Hematopoietic multipotent progenitor cell treated with erythropoietin and hydrocortisone succinate and interleukin-3 and kit ligand, for 15 days (in vitro differentiated cells): ENCODE measurements around the gene PNPLA1.

Experiments
- DNase-seq: peaks from one replicate; pipeline ENCODE4 v3.0.0-alpha.2; 2015; ENCODE audit warnings: low spot score

PNPLA1 gene, protein sequence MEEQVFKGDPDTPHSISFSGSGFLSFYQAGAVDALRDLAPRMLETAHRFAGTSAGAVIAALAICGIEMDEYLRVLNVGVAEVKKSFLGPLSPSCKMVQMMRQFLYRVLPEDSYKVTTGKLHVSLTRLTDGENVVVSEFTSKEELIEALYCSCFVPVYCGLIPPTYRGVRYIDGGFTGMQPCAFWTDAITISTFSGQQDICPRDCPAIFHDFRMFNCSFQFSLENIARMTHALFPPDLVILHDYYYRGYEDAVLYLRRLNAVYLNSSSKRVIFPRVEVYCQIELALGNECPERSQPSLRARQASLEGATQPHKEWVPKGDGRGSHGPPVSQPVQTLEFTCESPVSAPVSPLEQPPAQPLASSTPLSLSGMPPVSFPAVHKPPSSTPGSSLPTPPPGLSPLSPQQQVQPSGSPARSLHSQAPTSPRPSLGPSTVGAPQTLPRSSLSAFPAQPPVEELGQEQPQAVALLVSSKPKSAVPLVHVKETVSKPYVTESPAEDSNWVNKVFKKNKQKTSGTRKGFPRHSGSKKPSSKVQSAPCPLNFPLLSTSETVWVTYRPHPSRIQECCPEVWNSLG

DNA sequence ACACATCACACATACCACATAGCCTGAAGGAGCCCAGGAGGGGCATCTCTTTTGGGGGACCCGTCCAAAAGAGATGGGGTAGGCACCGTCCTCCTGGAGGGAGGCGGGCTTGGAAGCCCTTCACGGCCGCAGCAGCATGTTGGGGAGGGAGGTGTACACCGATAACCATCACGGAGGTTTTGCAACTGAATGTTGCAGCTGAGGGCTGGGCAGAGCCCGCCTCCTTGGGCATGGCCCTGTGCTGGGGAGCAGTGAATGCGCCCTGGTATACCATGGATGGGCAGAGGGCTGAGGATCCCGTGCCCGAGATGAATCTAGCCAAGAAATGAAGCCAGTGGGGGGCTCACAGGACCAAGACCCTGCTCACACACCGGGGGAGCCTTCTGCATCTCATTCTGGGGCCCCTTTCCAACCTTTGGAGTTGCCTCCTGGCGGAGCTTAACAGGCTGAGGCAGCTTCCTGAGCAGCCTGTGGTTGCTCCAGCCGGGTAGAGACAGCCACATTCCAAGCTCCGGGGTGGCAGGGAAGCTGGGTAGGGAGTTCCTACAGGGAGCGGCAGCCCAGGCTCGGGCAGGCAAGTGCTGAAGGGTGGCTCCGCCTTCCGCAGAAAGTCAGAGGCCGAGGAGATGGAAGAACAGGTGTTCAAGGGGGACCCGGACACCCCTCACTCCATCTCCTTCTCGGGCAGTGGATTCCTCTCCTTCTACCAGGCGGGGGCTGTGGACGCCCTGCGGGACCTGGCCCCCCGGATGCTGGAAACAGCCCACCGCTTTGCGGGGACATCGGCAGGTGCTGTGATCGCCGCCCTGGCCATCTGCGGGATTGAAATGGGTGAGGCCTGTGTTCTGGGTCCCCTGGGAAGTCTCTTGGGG, at the start of gene PNPLA1:
PNPLA1 (plus strand) TSS at position 227 of the 872 bp plus-strand sequence; CDS start at position 627, 400 bp downstream.
- no peak for DNase-seq

DNA sequence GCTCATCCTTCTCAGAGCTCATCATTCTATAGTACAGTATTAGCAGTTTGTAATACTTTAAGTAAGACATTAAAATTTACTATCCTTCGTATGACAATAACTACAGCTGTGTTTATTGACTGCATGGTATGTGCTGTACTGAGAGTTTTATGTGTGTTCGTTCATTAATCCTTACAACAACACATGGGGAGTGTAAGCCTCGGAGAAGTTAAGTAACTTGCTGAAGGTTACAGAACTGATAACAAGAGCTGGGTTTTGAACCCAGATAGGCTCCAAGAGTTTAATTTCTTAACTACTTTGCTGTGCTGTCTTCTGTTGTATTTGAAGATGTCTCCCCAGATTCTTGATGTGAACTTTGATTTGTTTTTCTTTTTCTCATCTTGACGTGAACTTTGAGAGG, 49.6 kb upstream of the PNPLA1 start:
- no peak for DNase-seq

DNA sequence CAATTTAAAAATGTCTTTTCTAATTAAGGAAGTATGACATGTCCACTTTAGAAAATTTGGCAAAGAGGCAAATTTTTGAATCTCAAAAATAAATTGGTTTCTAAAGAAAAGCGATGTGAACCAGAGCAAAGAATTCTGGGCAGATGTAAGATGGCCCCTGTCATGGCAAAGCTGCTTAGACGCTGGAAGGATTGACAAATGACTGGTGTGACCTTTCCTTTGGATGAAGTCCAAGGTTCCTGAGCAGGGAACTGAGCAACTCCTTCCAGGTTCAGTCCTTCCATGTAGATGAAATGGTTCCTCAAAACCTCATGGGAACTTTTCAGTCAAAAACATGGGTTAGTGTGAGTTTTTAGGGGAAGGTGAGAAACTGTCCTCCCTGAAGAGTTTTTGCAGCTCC, 48.2 kb upstream of the PNPLA1 start:
- no peak for DNase-seq

DNA sequence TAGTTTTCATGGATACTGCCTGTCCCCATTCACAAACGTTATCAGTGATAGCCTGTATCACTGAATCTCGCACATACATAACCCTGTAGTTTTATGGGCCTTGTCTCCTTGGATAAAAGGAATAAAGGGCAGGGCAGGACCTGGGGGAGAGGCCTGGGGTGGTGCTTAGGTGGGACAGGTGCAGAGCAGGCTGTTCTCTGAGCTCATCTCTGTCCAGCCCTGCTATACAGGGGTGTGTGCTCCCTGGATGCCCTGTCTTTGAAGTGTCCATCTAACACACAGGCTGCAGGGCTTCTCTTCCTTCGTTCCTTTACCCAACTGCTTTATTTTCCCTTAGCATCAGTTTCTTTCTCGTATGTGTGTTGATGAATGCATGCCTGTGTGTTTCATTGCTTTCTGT, 46.9 kb upstream of the PNPLA1 start:
- DNase-seq, result no peak

DNA sequence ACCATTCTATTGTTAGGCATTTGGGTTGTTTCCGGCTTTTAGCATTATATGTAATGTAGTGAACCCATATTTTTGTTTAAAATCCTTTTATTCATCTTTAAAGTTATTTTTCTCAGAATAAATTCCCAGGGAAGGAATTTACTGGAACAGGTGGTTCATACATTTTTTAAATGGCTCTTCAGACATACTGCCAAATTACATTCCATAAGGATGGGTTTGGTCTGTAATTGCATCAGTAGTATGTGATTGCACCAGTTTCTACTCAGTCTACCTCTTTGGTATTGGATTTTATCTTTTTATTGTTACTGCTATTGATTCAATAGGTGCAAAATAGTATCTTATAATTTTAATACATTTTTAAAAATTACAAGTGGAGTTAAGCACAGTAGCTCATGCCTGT, 46.2 kb upstream of the PNPLA1 start:
- DNase-seq, result no peak

DNA sequence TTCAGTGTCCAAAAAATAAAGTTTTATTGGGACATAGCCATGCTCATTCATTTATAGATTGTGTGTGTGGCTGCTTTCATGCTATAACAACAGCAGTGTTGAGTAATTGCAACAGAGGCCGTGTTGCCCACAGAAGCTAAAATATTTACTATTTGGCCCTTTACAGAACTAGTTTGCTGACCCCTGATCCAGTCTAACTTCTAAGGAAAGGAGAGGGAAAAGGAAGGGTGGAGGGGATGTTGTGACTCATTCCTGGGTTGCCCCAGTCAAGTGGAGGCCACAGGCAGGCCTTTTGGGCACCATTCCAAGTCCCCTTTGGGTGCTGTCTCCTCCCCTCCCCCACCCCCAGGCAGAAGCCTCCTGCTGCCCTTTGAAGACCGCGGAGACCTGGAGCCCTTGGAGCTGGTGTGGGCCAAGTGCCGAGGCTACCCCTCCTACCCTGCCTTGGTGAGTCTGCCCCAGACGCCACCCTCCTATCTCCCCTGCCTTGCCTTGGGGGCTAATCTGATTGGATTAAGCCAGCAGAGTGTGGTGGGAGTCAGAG, 44.9 kb upstream of the PNPLA1 start:
- peak; percentile 66 for DNase-seq

DNA sequence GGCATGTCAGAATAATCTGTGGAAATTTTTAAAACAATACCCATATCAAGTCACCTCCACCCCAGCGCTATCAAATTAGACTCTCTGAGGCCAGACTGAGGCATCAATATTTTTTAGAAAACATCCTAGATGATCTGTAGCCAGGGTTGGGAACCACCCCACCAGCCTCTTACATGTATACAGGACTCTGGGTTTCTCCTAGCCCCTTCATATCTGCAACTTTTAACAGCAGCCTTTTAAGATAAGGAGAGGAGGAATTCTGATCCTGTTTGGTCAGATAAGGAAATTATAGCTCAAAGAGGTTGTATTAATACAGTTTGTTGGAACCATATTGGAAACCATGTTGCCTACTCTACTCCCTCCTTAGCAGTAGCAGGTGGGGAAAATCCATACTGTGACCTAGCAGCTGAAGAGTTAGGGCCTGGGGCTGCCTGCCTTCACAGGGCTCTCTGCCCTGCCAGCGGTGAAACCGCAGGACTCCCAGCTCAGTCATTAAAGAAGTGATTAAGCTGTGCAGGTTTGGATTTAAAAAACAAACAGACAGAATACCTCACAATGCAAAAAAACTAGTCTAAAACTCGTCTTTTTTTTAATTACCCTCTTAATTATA, 43.3 kb upstream of the PNPLA1 start:
- DNase-seq, result peak; percentile 34

DNA sequence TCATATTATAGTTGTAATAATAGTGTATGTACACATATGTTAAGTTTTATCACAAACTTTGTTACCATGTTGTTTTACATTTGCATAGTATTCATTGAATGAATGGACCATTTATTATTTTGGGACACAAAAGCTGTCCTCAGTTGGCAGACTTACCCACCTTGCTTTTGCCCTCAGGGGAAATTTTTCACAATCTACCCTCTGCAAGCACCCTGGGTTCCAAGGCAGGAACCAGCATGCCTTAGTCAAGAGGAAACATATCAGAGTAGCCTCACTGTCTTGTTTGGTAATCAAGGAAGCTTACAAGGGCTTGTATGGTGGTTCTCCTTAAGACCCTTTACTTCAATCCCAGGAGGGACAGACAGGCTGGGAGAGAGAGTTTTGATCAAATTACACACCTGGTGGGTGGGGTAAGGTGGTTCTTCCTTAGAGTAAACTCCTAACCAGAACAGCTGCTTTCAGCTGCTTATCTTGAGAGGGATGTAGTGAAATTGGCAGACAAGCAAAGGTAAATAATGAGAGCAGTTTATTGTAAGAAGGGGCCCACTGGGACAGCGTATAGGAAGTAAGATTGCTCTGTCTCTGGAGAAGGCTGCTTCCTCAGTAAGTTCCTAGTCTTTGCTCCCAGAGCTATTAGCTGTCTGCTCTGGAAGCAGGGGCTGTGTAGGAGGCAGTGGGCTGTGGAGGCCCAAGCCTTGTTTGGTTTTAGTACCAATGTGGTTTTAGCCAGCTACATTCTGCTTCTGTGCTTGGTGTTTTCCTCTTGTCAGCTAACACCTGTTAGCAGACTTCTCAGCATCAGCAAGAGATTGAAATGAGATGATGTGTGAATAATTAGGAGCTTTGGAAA, 42.3 kb upstream of the PNPLA1 start:
- DNase-seq, result peak; percentile 40

DNA sequence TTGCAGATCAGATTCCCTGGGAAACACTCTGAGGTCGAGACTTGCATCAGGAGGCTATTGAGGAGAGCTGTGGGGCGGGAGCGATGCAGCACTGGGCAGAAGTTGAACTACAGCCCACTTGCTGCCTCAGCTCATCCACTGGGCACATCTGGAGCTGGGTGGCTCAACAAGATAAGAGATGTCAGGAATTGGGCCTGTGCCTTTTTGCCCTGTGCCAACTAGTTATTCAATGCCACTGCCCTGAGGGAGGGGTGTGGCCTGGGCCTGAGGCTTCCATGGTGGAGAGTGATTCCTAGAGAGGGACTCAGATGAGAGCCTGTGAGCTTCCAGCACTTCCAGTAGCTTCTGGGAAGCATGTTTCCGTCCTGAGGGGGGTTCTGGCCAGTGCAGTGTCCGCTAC, 40.6 kb upstream of the PNPLA1 start:
- peak; percentile 86 for DNase-seq

DNA sequence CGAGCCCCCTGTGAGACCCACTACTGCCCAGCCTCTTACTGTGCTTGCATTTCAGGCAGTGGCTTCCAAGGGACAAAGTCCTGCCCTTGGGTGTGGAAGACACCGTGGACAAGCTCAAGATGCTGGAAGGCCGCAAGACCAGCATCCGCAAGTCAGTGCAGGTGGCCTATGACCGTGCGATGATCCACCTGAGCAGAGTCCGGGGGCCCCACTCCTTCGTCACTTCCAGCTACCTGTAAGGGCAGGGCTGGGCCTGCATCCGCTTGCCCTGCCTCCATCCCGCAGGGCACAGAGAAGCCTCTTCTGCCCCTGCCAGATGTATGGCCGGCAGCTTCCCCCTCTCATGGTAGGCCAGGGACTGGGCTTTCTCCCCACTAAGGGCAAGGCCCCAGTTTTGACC, 39.5 kb upstream of the PNPLA1 start:
- DNase-seq, result no peak

DNA sequence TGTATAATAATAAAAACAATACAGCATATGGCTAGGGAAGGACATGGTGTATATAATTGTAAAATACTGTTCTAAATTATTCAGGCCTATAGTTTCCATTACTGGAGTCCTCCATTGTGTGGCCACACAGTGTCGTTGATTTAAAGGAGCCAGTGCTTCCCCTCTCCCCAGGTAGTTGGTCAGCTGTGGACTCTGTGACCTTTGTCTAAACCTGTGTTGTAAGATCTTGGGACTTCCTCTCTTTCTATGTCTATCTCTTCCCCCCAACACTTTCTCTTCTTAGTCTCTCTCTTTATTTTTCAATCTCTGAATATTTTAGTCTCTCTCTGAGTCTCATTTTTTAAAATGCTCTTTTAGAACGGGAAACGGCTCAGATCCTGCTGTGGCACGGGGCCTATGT, 37.7 kb upstream of the PNPLA1 start:
- DNase-seq, result no peak

DNA sequence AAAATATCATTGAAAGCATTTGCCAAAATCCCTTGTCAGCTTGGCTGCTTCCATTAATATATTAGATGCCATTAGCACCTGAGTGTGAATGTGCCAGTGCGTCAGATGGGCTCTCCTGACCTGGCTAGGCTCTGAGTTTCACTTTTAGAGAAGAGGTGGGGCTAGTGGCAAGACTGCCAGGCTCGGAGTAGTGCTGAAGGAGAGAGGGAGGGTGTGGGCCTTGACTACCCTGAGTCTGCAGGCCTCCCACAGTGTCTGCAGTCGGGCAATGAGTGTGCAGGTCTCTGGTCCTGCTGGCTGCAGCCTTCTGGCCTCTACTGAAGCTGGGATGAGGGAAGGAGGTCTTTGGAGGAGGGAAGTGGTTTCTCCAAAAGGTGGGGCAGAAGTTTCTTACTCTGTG, 34.6 kb upstream of the PNPLA1 start:
- DNase-seq, result peak; percentile 71

DNA sequence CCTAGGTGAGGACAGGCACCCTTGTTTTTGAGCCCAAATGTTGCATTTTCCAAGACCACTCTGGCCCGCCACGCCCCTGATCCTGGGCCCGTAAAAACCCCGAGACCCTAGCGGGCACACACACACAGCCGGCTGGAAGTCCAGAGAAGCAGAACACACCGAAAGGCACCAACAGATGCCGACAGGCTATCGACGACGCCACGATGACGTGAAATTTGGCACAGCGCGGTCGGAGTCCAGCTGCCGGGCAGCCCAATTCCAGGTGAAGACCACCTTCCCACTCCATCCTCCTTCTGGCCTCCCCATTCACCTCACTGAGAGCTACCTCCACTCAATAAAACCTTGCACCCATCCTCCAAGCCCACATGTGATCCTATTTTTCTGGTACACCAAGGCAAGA, 34.0 kb upstream of the PNPLA1 start:
- DNase-seq, result no peak

DNA sequence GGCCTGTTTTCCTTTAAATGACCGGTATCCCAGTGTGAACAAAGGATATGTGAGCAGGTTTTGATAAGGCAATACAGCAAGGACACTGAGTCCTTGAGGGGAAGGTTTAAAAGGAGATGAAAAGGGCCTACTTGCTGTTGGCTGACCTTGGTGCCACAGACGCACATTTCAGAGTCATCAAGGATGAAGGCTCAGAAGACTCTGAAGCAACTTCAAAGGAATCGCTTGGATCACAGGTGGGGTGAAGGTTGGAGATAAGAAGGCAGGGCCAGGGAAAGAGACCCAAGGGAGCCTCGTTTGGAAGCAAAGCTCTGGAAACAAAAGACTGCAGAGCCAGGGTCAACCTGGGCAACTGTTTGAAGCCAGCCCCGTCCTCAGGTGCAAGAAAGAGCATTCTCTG, 30.1 kb upstream of the PNPLA1 start:
- no peak for DNase-seq

DNA sequence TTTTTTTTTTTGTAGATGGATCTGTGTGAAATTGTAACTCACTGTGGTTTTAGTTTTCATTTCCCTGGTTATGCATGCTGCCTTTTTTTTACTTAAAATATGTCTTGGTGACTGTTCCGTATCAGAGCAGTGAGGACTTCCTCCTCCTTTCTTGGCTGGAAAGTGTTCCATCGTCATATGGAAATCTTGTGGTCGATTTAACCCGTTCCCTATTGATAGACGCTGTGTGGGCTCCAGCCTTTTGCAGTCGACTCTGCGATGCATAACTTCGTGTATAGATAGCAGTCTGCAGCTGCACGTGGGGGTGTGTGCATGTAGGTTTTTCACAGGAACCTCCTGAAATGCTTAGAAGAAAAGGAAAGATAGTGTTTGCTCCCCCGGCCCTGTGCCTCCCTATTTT, 28.1 kb upstream of the PNPLA1 start:
- no peak for DNase-seq

DNA sequence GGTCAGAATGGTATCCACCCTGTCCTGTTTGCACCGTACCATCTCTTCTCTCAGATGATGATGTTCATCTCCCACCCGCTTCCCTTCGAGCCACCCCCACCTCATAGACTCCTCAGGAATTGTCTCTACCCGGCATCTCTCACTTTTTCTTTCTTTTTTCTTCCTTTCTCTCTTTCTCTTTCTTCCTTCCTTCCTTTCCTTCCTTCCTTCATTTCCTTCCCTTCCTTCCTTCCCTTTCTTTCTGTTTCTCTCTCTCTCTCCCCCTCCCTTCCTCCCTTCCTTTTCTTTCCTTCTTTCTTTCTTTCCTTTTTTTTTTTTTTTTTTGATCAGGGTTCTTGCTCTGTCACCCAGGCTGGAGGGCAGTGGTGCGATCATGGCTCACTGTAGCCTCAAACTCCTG, 27.7 kb upstream of the PNPLA1 start:
- no peak for DNase-seq

DNA sequence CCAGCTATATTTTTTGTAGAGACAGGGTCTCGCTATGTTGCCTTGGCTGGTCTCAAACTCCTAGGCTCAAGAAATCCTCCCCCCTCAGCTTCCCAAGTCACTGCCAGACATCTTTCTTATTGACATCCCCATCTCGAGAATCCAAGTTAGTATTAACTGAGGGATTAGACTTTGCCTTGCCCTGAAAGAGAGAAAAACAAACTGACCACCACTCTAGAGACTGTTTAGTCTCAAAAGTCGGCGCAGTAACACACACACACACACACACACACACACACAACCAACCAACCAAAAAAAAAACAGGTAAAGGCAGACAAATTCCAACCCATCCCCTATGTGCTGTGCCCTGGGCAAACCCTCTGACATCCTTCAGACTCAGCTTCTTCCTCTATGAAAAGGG, 27.2 kb upstream of the PNPLA1 start:
- no peak for DNase-seq

DNA sequence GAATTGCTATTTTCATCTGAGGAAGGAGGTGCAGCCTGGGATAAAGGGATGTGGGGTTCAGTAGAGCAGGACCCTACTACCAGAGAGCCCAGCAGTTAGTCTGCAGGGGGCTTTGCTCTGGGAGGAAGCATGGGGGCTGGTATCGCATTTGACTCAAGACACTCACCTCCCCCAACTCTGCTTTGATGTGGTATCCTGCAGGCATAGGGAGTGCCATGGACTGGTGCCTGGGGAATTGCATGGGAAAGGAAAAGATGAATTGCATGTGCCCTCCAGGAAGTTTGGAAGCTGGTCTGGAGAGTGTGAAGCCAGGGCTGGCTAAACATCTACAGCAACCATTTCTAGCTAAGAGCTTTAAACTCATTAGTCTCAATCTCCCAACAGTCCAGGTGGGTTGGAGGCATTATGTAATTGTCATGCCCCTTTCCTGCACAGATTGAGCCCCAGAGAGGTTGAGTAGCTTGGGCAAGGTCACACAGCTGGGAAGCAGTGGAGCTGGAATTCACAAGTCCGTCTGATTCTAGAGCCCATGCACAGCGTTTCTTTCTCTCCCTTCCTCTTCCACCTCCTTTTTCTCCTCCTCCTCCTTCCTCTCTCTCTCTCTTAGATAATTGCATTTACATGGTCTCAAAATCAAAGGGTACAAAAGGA, 26.2 kb upstream of the PNPLA1 start:
- no peak for DNase-seq

DNA sequence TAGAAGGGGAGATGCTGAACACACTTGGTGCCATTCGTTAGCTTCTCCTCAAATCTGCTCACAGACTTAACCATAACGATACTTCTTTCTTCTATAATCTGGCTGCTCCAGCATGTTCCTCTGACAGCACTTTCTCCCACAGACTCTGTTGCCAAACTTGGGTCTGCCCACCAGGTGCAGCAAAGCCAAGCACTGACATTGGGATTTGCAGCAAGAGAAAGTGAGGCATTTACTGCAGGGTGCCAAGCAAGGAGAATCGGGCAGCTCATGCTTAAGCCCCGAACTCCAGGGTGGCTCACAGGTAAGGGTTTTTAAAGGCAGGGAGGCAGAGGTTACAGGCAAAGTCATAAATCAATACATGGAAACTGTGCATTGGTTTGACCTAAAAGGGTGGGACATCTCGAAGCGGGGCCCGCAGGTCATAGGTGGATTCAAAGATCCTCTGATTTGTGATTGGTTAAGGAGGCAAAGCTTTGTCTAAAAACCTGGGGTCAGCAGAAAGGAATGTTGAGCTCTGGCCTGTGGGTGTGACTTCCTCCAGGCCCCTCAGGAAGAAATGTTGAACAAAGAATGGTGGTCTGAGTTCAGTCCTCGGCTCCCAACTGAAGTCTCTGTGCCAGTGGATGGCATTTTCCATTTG, 25.1 kb upstream of the PNPLA1 start:
- no peak for DNase-seq

DNA sequence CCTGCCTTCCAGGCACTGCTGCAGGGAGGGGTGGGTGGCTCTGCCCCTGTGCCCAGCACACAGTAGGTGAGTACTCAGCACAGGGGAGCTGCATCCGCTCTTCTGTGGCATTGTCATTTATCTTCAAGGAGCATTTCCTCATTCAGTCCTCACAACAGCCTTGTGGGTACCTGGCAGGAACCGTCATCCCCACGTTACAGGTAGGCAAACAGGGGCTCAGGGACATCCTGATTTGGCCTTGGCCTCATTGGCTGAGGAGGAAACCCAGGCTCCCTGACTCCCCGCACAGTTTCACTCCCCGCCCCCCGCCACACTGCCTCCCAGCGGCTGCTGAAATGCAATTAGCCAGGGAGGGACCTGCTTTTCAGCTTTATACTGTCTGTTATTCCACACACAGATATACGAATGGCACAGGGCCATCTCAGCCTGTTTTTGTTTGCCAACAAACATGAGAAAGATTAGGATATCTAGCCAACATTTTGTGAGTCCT, 24.2 kb upstream of the PNPLA1 start:
- DNase-seq, result peak; percentile 54
